Thyroid gland (tissue), 4 donors: ENCODE measurements around the gene GPR162. TPM values are rescaled to one million over a fixed set of nuclear protein-coding genes. Genes with fewer than 3 reads are reported as not detected.

ENCODE experiments used
- DNase-seq, 2 donors: peaks; one replicate each; pipeline ENCODE4 v3.0.0-alpha.2; 2019
- H3K27ac ChIP-seq, 3 donors: fragments of 200-600 bp; sonication (generic); 1 replicate in 2 of 3; 2 replicates in 1 of 3; pipeline ENCODE4 v1.5.1; 2016 to 2019; ENCODE audit warnings: mild to moderate bottlenecking in 1 of 3, moderate library complexity in 1 of 3
- H3K27me3 ChIP-seq: fragments of 200-600 bp; sonication (generic); one replicate; pipeline ENCODE4 v1.5.1; 2019
- H3K36me3 ChIP-seq, 2 donors: fragments of 200-600 bp; sonication (generic); one replicate each; pipeline ENCODE4 v1.5.1; 2016 to 2019
- H3K4me1 ChIP-seq, 2 donors: fragments of 200-600 bp; sonication (generic); one replicate each; pipeline ENCODE4 v1.5.1; 2017 to 2019
- H3K4me3 ChIP-seq, 3 donors: fragments of 200-600 bp; sonication (generic); replicated peaks in 1 of 3; 1 replicate in 2 of 3; 2 replicates in 1 of 3; pipeline ENCODE4 v1.5.1; 2016; ENCODE audit warnings: mild to moderate bottlenecking in 1 of 3
- H3K9me3 ChIP-seq: fragments of 200-600 bp; sonication (generic); one replicate; pipeline ENCODE4 v1.5.1; 2017
- CTCF ChIP-seq, 6 experiments: fragments of 200-600 bp in 3 of 6; fragments of 450-650 bp in 3 of 6; sonication (generic) in 3 of 6; IDR thresholded peaks; one replicate each; pipeline ENCODE4 v1.5.1; 2016 to 2019; ENCODE audit warnings: antibody characterized with exemption in 6 of 6, mild to moderate bottlenecking in 2 of 6, inconsistent platforms in 1 of 6, moderate library complexity in 1 of 6
- POLR2A ChIP-seq, 2 donors: fragments of 450-650 bp; IDR thresholded peaks; one replicate each; pipeline ENCODE4 v1.6.1; 2017; ENCODE audit warnings: antibody characterized with exemption in 2 of 2, mild to moderate bottlenecking in 2 of 2, moderate library complexity in 1 of 2
- WGBS, 2 donors: methylation state at CpG; one replicate each; pipeline ENCODE4 v1.1.5; 2017; 5-methylcytosine and 5-hydroxymethylcytosine counted together
- intact Hi-C: fragments of 100-400 bp; cut with DNase I; formaldehyde crosslinking; loops from one replicate; pipeline ENCODE4 v1.15.1; 2023
- total RNA-seq, 4 donors: library from RNA; depleted of rRNA; stranded (reverse); fragments of >200 nt; gene quantifications; one replicate each; pipeline ENCODE4 v1.2.3, GENCODE V29; 2016

The GPR162 gene
- total RNA-seq, 4 donors from 2014 or later, result 0.34 to 1.1 (median 0.56) TPM

- peak in 1 of 2 donors; percentile 33 for DNase-seq
- Histone ChIP-seq H3K4me1 (peaks cover 10 to 12% of the 10 kb centered on the region in 2 donors), H3K27me3 (no peaks in the 10 kb centered on the region), H3K27ac (peak overlapping the region in 1 of 3 donors; percentile 96), H3K36me3 (peaks cover 21 to 23% of the 10 kb centered on the region in 2 donors), H3K4me3 (peak overlapping the region in 2 of 3 donors; percentile 45 to 55), H3K9me3 (no peaks in the 10 kb centered on the region)
- no peak for TF ChIP-seq POLR2A (IDR thresholded peaks at IDR 0.05)
- no peak for TF ChIP-seq CTCF (IDR thresholded peaks at IDR 0.05)
- intact Hi-C loops, result no loop called here
- 3% methylated on average over 14 to 18 of the region's 18 CpGs for WGBS, 2 donors
Measured at GRCh38 chr12:6852651-6853354, 31.2 kb downstream of the GPR162 start.

- no peak for DNase-seq
- Histone ChIP-seq H3K27ac (no peak overlapping the region), H3K4me1 (peaks cover 10 to 12% of the 10 kb centered on the region in 2 donors), H3K36me3 (peaks cover 29 to 31% of the 10 kb centered on the region in 2 donors), H3K27me3 (no peaks in the 10 kb centered on the region), H3K4me3 (no peak overlapping the region), H3K9me3 (no peaks in the 10 kb centered on the region)
- intact Hi-C loops, result no loop called here
- 76 to 79% methylated on average over 1 of the region's 1 CpG for WGBS, 2 donors
- TF ChIP-seq POLR2A (IDR thresholded peaks at IDR 0.05), result no peak
- no peak for TF ChIP-seq CTCF (IDR thresholded peaks at IDR 0.05)
Measured at GRCh38 chr12:6853626-6854025, 32.0 kb downstream of the GPR162 start.

GRCh38 chr12:6854036-6854435, 32.4 kb downstream of the GPR162 start:
- 83 to 85% methylated on average over 6 of the region's 6 CpGs for WGBS, 2 donors
- Histone ChIP-seq H3K27me3 (no peaks in the 10 kb centered on the region), H3K4me1 (peaks cover 10 to 12% of the 10 kb centered on the region in 2 donors), H3K9me3 (no peaks in the 10 kb centered on the region), H3K36me3 (peaks cover 33 to 36% of the 10 kb centered on the region in 2 donors), H3K4me3 (no peak overlapping the region), H3K27ac (no peak overlapping the region)
- no peak for TF ChIP-seq CTCF (IDR thresholded peaks at IDR 0.05)
- TF ChIP-seq POLR2A (IDR thresholded peaks at IDR 0.05), result no peak
- intact Hi-C loops, result no loop called here
- DNase-seq, result no peak

- TF ChIP-seq POLR2A (IDR thresholded peaks at IDR 0.05) (no peak), CTCF (IDR thresholded peaks at IDR 0.05) (no peak)
- peaks cover 36 to 47% of the 10 kb centered on the region in 2 donors for H3K36me3 ChIP-seq
- no peak overlapping the region for H3K4me3 ChIP-seq
- 93 to 95% methylated on average over 14 of the region's 14 CpGs for WGBS, 2 donors
- DNase-seq, result no peak
- peaks cover 10 to 12% of the 10 kb centered on the region in 2 donors for H3K4me1 ChIP-seq
- intact Hi-C loops, result no loop called here
- no peak overlapping the region for H3K27ac ChIP-seq
- no peaks in the 10 kb centered on the region for H3K27me3 ChIP-seq
- no peaks in the 10 kb centered on the region for H3K9me3 ChIP-seq
Measured at GRCh38 chr12:6855322-6855721, 33.7 kb downstream of the GPR162 start.

- no peak overlapping the region for H3K27ac ChIP-seq
- no peak overlapping the region for H3K4me3 ChIP-seq
- DNase-seq, result no peak
- no peaks in the 10 kb centered on the region for H3K4me1 ChIP-seq
- TF ChIP-seq CTCF (IDR thresholded peaks at IDR 0.05) (no peak), POLR2A (IDR thresholded peaks at IDR 0.05) (no peak)
- WGBS, 2 donors, result 100% methylated on average over 2 of the region's 2 CpGs
- peaks cover 63 to 80% of the 10 kb centered on the region in 2 donors for H3K36me3 ChIP-seq
- intact Hi-C loops, result no loop called here
- H3K9me3 ChIP-seq, result no peaks in the 10 kb centered on the region
- no peaks in the 10 kb centered on the region for H3K27me3 ChIP-seq
Measured at GRCh38 chr12:6858799-6859198, 37.2 kb downstream of the GPR162 start.
